Peyer's patch (tissue), 4 donors: ENCODE data around the gene ZKSCAN2. TPM values are rescaled to one million over a fixed set of nuclear protein-coding genes. Genes with fewer than 3 reads are reported as not detected.

Experiments
- DNase-seq, 3 donors: peaks; one replicate each; pipeline ENCODE4 v3.0.0-alpha.2; 2017 to 2019
- H3K27ac ChIP-seq, 4 donors: fragments of 200-600 bp; sonication (generic); one replicate each; pipeline ENCODE4 v1.5.1; 2016 to 2019
- H3K27me3 ChIP-seq, 2 donors: fragments of 200-600 bp; sonication (generic); one replicate each; pipeline ENCODE4 v1.5.1; 2019
- H3K36me3 ChIP-seq, 3 donors: fragments of 200-600 bp; sonication (generic); one replicate each; pipeline ENCODE4 v1.5.1; 2016 to 2019
- H3K4me1 ChIP-seq, 4 donors: fragments of 200-600 bp; sonication (generic); one replicate each; pipeline ENCODE4 v1.5.1; 2016 to 2019
- H3K4me3 ChIP-seq, 4 donors: fragments of 200-600 bp; sonication (generic); 1 replicate in 3 of 4; 2 replicates in 1 of 4; pipeline ENCODE4 v1.5.1; 2016 to 2019; ENCODE audit warnings: mild to moderate bottlenecking in 1 of 4
- H3K9me3 ChIP-seq, 4 donors: fragments of 200-600 bp; sonication (generic); one replicate each; pipeline ENCODE4 v1.5.1; 2016 to 2019; ENCODE audit warnings: mild to moderate bottlenecking in 1 of 4
- POLR2A ChIP-seq, 2 donors: fragments of 450-650 bp; IDR thresholded peaks; one replicate each; pipeline ENCODE4 v1.5.1; 2017; ENCODE audit warnings: antibody characterized with exemption in 2 of 2, mild to moderate bottlenecking in 2 of 2, moderate library complexity in 2 of 2
- total RNA-seq, 4 donors: library from RNA; depleted of rRNA; stranded (reverse); fragments of >200 nt; gene quantifications; one replicate each; pipeline ENCODE4 v1.1.0, GENCODE V29; 2016
- TF ChIP-seq, protein P1 (sequence below), 6 experiments: fragments of 450-650 bp in 4 of 6; fragments of 200-600 bp in 2 of 6; sonication (generic) in 1 of 6; IDR thresholded peaks; one replicate each; pipeline ENCODE4 v1.5.1; 2017 to 2019; ENCODE audit warnings: antibody characterized with exemption in 6 of 6, mild to moderate bottlenecking in 3 of 6, moderate library complexity in 1 of 6

ZKSCAN2 gene
- total RNA-seq, 4 donors from 2014 or later = 2.4 to 4.0 (median 3.0) TPM

DNA sequence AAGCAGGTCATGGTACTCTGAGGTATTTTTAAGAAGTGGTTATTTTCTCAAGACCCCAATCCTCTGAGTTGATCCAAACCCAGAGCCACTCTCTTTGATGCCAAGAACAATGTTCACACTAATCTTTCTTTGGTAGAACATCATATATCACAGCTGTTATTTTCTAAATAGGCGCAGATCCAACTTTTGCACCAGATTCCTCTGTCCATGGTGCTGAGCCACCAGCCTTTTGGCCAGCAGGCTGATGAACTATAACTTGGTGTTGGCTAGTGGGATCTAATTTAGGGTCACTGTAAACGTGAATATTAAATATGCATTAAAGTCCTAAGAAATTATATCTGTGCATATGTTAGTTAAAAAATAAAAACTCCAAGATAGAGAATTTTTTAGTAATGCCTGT is 7.0 kb upstream of the ZKSCAN2 start:
- TF ChIP-seq POLR2A (IDR thresholded peaks at IDR 0.05) = no peak
- TF ChIP-seq, protein P1, sequence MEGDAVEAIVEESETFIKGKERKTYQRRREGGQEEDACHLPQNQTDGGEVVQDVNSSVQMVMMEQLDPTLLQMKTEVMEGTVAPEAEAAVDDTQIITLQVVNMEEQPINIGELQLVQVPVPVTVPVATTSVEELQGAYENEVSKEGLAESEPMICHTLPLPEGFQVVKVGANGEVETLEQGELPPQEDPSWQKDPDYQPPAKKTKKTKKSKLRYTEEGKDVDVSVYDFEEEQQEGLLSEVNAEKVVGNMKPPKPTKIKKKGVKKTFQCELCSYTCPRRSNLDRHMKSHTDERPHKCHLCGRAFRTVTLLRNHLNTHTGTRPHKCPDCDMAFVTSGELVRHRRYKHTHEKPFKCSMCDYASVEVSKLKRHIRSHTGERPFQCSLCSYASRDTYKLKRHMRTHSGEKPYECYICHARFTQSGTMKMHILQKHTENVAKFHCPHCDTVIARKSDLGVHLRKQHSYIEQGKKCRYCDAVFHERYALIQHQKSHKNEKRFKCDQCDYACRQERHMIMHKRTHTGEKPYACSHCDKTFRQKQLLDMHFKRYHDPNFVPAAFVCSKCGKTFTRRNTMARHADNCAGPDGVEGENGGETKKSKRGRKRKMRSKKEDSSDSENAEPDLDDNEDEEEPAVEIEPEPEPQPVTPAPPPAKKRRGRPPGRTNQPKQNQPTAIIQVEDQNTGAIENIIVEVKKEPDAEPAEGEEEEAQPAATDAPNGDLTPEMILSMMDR (IDR thresholded peaks at IDR 0.05) = no peak
- Histone ChIP-seq H3K36me3 (peaks cover 0 to 3% (median 0%) of the 10 kb centered on the region in 3 donors), H3K4me1 (no peaks in the 10 kb centered on the region), H3K9me3 (no peaks in the 10 kb centered on the region), H3K4me3 (no peak overlapping the region), H3K27me3 (no peaks in the 10 kb centered on the region), H3K27ac (no peak overlapping the region)
- DNase-seq = no peak

DNA sequence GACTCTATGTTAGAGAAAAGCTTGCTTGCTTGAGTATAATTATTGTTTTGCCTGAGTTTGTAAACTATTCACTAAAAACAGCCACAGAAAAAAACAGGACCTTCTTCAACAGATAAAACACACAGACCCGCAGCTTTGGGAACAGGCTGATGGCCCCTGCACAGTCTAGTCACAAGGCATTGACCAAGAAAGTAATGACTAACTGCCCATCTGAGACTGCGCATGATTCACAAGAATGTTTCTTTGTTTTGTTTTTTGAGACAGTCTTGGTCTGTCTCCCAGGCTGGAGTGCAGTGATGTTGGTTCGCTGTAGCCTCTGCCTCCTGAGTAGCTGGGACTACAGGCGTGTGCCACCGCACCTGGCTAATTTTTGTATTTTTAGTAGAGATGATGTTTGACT is 2.8 kb upstream of the ZKSCAN2 start:
- TF ChIP-seq, protein P1 (IDR thresholded peaks at IDR 0.05) = no peak
- no peak for TF ChIP-seq POLR2A (IDR thresholded peaks at IDR 0.05)
- H3K4me1 ChIP-seq = peaks cover 3 to 24% (median 7%) of the 10 kb centered on the region in 4 donors
- H3K9me3 ChIP-seq = no peaks in the 10 kb centered on the region
- DNase-seq = no peak
- H3K27ac ChIP-seq = no peak overlapping the region
- H3K4me3 ChIP-seq = no peak overlapping the region
- peaks cover 0 to 3% (median 0%) of the 10 kb centered on the region in 3 donors for H3K36me3 ChIP-seq
- H3K27me3 ChIP-seq = no peaks in the 10 kb centered on the region

DNA sequence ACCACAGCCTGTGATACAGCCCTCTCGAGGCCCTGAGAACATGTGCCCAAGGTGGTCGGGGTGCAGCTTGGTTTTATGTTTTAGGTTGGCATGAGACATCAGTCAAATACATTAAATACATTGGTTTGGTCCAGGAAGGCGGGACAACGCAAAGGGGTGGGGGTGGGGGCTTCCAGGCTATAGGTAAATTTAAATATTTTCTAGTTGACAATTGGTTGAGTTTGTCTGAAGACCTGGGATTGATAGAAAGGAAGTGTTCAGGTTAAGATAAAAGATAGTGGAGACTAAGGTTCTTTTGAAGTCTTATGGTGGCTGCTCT is 1.2 kb upstream of the ZKSCAN2 start:
- Histone ChIP-seq H3K4me1 (peaks cover 3 to 26% (median 7%) of the 10 kb centered on the region in 4 donors), H3K9me3 (no peaks in the 10 kb centered on the region), H3K4me3 (peak overlapping the region in 3 of 4 donors; percentile 74 to 86 (median 80)), H3K27ac (peak overlapping the region in 2 of 4 donors; percentile 97), H3K36me3 (peaks cover 0 to 13% (median 0%) of the 10 kb centered on the region in 3 donors), H3K27me3 (no peaks in the 10 kb centered on the region)
- DNase-seq = no peak
- no peak for TF ChIP-seq POLR2A (IDR thresholded peaks at IDR 0.05)
- TF ChIP-seq, protein P1 (IDR thresholded peaks at IDR 0.05) = no peak

DNA sequence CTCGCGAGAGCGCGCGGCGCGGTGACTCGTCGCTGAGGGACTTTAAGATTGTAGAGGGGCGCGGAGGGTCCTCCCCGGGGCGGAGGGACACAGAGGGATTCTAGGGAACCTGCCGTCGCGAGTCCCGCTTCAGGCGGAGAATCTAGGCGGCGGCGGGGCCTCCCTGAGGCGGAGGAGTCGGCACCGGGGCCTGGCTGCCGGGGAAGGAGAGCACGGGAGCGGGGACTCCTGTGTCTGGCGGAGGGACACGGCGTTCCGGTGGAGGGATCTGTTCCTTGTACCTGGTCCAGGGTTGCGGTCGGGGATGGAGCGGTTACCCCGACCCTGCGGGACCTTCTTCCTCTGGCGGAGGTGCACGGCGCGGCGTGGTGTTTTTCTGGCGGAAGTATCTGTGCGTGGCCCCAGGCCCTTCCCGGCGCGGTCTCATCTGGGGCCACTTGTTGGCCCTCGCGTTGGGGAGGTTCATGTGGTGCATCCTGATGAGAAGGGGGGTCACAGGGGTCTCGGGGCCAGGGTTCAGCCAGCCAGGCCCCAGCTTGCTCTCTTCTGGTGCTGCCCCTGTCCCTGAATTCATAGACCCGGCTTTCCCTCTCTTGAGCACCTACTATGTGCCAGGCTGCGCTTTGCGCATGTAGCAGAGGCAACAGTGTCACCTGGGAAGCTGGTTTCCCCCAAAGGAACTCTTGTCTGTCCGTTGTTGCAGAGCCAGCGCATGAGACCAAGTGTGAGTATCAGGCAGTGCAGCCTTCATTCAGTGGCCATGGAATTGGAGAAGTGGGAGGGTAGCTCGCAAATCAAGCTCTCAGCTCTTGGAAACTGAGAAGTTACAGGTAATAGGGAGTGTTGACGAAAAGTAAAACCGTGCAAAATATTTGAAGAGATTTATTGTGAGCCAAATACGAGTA is 563 bp upstream of the ZKSCAN2 start:
- peaks cover 0 to 14% (median 0%) of the 10 kb centered on the region in 3 donors for H3K36me3 ChIP-seq
- DNase-seq = peak; percentile 75 to 90 (median 87)
- TF ChIP-seq, protein P1 (IDR thresholded peaks at IDR 0.05) = peak in 2 of 6 experiments; percentile 8 to 25
- TF ChIP-seq POLR2A (IDR thresholded peaks at IDR 0.05) = no peak
- no peaks in the 10 kb centered on the region for H3K9me3 ChIP-seq
- peak overlapping the region; percentile 97 to 98 (median 98) for H3K27ac ChIP-seq
- peaks cover 3 to 26% (median 7%) of the 10 kb centered on the region in 4 donors for H3K4me1 ChIP-seq
- H3K4me3 ChIP-seq = peak overlapping the region; percentile 74 to 90 (median 83)
- H3K27me3 ChIP-seq = no peaks in the 10 kb centered on the region

DNA sequence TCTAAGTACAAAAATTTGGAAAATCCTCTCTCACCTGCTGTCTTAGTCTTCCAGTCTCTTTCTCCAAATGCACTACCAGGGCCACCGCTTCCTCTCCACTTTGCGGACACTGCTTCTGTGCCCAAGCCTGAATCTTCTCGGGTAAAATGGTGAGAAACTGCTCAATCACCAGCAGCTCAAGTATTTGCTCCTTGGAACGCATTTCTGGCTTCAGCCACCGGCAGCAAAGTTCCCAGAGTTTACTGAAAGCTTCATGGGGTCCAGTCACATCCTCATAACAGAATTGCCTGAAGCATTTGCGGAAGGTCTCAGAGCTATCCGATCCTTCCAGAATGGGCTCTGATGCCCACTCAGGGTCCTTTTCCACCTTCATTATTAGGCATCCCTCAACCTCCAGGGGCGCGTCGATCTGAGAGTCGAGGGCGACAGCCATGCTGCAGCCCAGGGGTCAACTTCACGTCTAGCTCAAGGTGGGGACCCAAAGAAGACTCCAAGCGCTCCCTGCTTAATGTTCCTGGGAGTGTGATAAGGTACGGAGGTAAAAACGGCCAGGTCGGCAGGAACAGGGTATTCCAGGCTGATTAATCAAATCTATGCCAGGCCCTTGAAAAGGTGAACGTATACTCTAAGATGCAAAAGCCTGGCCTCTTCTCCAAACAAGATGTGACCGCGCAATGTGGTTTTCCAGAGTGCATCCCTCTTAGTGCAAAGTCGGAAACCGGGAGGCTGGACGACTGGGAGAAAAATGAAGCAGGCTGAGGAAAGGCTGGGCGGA is 763 bp downstream of the ZKSCAN2 start:
- H3K27ac ChIP-seq = peak overlapping the region; percentile 97 to 98 (median 98)
- peak overlapping the region; percentile 74 to 90 (median 83) for H3K4me3 ChIP-seq
- H3K27me3 ChIP-seq = no peaks in the 10 kb centered on the region
- DNase-seq = peak in 1 of 3 donors; percentile 50
- no peak for TF ChIP-seq POLR2A (IDR thresholded peaks at IDR 0.05)
- TF ChIP-seq, protein P1 (IDR thresholded peaks at IDR 0.05) = peak in 1 of 6 experiments; percentile 13
- peaks cover 0 to 22% (median 0%) of the 10 kb centered on the region in 3 donors for H3K36me3 ChIP-seq
- no peaks in the 10 kb centered on the region for H3K9me3 ChIP-seq
- H3K4me1 ChIP-seq = peaks cover 3 to 26% (median 7%) of the 10 kb centered on the region in 4 donors
